ENCODE results near the gene GARS1.

The GARS1 gene

DNA sequence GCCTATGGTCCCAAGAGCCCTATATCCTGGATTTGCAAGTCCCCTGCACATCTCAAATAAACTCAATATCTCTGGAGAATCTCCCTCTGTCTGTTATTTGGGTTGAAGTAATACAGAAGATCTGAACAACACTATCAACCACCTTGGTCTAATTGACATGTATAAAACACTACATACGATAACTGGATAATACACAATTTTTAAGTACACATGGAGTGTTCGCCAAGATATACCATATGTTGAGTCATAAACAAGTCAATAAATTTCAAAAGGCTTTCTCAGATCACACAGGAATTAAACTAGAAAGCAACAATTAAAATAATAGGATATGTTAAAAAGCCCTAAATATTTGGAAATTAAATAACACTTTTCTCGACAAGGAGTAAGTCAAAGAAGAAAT is 5.6 kb upstream of the GARS1 start:
- TF ChIP-seq, protein P1, sequence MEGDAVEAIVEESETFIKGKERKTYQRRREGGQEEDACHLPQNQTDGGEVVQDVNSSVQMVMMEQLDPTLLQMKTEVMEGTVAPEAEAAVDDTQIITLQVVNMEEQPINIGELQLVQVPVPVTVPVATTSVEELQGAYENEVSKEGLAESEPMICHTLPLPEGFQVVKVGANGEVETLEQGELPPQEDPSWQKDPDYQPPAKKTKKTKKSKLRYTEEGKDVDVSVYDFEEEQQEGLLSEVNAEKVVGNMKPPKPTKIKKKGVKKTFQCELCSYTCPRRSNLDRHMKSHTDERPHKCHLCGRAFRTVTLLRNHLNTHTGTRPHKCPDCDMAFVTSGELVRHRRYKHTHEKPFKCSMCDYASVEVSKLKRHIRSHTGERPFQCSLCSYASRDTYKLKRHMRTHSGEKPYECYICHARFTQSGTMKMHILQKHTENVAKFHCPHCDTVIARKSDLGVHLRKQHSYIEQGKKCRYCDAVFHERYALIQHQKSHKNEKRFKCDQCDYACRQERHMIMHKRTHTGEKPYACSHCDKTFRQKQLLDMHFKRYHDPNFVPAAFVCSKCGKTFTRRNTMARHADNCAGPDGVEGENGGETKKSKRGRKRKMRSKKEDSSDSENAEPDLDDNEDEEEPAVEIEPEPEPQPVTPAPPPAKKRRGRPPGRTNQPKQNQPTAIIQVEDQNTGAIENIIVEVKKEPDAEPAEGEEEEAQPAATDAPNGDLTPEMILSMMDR (conservative IDR thresholded peaks at IDR 0.05; ENCODE audit: low read depth, low read length) = no peak
- H3K4me3 ChIP-seq (ENCODE audit: low read depth, low read length) = no peak overlapping the region
- no peak for DNase-seq (ENCODE audit: low read depth)

DNA sequence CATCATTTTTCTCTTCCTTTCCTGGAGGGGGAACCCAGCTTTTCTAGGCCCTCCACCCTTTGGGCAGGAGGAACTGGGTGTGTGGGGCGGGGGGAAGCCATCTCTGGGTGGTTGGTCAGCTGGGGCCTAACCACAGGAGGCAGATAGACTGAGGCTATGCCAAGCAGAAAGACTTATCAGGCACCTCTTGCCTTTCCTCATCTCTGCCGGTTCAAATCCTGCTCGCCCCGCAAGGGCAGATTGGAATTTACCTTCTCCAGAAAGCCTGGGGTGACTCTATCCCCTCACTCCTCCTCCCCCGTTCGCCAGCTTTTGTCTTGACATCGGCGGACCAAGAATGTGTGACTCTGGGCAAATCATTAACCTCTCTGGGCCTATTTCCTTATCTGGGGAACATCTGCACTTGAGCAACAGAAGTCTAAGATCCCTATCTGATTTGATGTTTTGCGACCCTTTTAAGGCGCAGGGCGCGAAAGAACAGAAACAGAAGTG is 584 bp upstream of the GARS1 start:
- H3K4me3 ChIP-seq (ENCODE audit: low read depth, low read length) = peak overlapping the region; percentile 95
- TF ChIP-seq, protein P1 (conservative IDR thresholded peaks at IDR 0.05; ENCODE audit: low read depth, low read length) = no peak
- DNase-seq (ENCODE audit: low read depth) = peak; percentile 41

DNA sequence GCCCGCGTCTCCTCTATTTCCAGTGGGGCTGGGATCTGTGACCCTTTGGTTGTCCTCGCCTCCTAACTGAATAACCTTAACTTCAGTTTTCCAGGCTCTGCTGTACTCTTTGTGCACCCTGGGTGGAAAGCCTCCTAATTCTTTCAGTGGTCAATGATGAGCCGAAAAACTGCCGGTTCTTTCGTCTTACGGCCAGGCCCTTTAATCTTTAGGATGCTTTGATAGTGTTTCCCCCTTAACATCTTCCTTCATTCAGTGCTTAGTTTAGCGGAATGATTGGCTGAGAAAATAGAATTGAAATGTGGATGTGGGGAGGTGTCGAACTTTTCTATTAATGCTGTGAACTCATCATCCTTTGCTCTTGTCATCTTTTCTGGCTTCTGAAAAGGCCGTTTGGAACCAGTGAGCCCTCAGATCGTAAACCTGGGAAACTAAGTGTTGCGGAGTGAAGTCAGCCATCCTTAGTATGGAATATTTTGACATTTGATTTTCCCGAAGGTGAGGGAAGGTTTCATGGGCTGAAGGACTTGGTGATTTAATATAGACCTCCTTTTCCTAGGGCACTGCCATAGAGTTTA is 847 bp downstream of the GARS1 start:
- TF ChIP-seq, protein P1 (conservative IDR thresholded peaks at IDR 0.05; ENCODE audit: low read depth, low read length) = no peak
- DNase-seq (ENCODE audit: low read depth) = peak; percentile 16
- peak overlapping the region; percentile 95 for H3K4me3 ChIP-seq (ENCODE audit: low read depth, low read length)

DNA sequence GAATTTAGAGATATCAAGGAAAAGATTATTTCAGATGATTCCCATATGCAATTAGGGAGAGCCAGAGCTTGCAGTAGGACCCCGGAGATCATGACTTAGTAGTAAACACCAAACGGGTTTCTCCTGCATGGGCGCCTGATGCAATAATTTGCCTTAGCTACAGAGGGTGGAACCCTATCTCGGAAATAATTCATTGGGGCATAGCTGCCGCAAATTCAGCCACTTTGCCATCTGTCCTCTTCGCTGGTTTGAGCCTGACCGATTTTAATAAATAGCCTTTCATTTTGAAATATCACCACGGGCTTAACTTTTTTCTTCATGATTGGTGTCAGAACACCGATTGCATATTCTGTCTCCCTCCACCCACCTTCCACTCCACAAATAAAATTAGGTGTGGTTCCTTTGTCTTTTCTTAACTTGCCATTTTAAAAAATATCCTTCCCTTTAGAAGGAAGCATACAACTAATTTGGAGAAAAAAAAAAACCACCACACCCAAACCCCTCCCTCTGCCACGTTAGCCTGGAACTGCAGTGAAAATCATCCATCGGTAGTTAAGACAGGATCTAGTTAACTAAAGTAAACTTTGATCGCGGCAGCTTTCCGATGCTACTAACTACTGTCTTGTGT is 1.4 kb downstream of the GARS1 start:
- peak; percentile 59 for DNase-seq (ENCODE audit: low read depth)
- peak overlapping the region; percentile 95 for H3K4me3 ChIP-seq (ENCODE audit: low read depth, low read length)
- TF ChIP-seq, protein P1 (conservative IDR thresholded peaks at IDR 0.05; ENCODE audit: low read depth, low read length) = peak; percentile 5

DNA sequence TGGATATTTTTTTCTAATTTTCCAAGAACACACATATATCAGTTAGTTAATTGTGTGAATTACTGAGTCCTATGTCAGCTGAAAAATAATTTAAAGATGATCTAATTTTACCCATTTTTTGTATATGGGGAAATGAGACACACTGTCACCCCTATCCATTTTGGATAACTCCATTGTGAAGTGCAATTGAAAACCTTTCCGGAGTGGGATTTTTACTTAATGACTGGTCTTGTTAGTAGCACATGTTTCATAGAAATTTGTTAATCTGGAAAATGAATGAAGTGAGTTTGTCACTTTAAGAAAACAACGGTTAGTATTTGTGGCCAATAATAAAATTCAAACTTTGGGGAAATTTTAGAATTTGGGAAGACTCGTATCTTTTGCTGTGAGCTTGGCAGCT is 2.0 kb downstream of the GARS1 start:
- no peak for DNase-seq (ENCODE audit: low read depth)
- TF ChIP-seq, protein P1 (conservative IDR thresholded peaks at IDR 0.05; ENCODE audit: low read depth, low read length) = no peak
- H3K4me3 ChIP-seq (ENCODE audit: low read depth, low read length) = peak overlapping the region; percentile 95

DNA sequence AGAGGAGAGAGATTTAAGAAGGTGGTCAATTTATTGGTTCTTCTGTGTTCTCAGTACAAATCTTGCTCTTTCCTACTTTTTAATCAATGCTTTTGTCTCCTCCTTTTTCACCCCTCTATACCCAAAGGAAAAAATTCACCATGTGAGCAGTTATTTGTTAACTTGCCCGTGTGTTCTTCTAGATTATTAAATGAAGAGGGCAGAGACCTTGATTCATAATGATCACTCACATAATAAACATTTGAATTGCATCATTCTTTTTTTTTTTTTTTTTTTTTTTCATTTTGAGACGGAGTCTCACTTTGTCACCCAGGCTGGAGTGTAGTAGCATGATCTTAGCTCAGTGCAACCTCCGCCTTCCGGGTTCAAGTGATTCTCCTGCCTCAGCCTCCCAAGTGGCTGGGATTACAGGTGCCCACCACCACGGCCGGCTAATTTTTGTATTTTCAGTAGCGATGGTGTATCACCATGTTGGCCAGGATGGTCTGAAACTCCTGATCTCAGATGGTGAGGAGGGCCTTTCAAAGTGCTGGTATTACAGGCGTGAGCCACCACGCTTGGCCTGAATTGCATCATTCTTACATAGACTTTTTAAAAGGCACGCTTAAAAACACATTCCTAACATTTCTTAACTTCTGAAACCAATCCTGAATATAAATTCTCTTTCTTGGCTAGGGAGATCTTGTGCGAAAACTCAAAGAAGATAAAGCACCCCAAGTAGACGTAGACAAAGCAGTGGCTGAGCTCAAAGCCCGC is 3.6 kb downstream of the GARS1 start:
- peak; percentile 72 for DNase-seq (ENCODE audit: low read depth)
- TF ChIP-seq, protein P1 (conservative IDR thresholded peaks at IDR 0.05; ENCODE audit: low read depth, low read length) = no peak
- peak overlapping the region; percentile 17 for H3K4me3 ChIP-seq (ENCODE audit: low read depth, low read length)
